GM10248 (cell line): ENCODE results near the gene MAD1L1.

Source experiments
- CTCF ChIA-PET: fragments of 300-600 bp; sonication (Branson Sonifier 250); formaldehyde crosslinking; extraction: SDS; loops from one replicate; lab custom pipeline; 2021; ENCODE audit warnings: antibody characterized with exemption; lab: Yijun Ruan, JAX
- POLR2A ChIA-PET: fragments of 350-650 bp; sonication (Branson Sonifier 250); formaldehyde crosslinking; extraction: SDS; loops from one replicate; lab custom pipeline; 2020; ENCODE audit warnings: antibody characterized with exemption; lab: Yijun Ruan, JAX
- DNase-seq: peaks from one replicate; pipeline ENCODE4 v3.0.0; 2012; ENCODE audit errors: extremely low spot score
- TF ChIP-seq, protein P1 (sequence below): IDR thresholded peaks from 2 replicates; pipeline ENCODE4 v1.5.1; 2012; ENCODE audit warnings: mild to moderate bottlenecking, low read depth; ENCODE audit errors: extremely low read depth, missing control alignments, control extremely low read depth

Gene MAD1L1

DNA sequence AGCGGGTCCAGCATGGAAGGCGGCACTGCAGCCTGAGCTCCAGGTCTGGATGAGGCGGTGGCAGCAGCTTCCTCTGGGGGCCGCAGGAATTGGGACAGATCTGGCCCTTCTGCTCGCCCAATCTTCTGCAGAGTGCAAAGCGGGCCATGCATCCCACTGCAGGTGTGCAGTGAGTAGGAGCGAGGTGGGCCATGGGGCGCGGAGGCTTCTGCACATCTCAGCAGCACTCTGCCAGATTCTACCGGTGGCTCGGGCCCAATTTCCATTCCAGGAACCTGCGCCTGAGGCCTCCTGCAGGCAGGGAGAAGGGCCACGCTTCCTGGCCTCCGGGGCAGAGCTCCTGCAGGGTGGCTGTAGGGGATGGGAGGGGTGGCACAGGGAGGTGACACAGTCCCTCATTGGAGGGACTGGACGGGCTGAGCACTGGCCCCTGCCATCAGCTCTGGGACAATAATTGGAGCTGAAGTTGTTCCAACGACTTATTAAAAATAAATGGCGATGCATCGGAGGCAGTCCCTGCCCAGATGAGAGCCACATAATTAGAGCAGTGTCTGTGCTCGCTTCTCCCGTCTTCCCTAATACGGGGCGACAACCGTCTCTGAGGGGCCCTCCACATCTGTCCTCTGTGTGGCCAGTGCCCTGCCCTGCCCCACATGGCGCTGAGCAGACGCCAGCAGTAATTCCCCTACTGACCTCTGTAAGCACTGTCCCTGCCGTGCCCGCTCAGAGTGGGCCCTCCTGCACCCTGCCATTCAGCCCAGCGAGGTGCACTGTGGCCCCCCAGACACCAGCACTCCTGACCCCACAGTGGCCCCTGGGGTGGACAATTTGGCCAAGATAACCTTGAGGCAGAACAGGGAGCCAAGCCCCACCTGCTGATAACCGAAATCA, 365.1 kb downstream of the MAD1L1 start:
- ChIA-PET POLR2A (no interaction called here), CTCF (no interaction called here)
- TF ChIP-seq, protein P1, sequence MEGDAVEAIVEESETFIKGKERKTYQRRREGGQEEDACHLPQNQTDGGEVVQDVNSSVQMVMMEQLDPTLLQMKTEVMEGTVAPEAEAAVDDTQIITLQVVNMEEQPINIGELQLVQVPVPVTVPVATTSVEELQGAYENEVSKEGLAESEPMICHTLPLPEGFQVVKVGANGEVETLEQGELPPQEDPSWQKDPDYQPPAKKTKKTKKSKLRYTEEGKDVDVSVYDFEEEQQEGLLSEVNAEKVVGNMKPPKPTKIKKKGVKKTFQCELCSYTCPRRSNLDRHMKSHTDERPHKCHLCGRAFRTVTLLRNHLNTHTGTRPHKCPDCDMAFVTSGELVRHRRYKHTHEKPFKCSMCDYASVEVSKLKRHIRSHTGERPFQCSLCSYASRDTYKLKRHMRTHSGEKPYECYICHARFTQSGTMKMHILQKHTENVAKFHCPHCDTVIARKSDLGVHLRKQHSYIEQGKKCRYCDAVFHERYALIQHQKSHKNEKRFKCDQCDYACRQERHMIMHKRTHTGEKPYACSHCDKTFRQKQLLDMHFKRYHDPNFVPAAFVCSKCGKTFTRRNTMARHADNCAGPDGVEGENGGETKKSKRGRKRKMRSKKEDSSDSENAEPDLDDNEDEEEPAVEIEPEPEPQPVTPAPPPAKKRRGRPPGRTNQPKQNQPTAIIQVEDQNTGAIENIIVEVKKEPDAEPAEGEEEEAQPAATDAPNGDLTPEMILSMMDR, result no peak
- DNase-seq, result no peak

DNA sequence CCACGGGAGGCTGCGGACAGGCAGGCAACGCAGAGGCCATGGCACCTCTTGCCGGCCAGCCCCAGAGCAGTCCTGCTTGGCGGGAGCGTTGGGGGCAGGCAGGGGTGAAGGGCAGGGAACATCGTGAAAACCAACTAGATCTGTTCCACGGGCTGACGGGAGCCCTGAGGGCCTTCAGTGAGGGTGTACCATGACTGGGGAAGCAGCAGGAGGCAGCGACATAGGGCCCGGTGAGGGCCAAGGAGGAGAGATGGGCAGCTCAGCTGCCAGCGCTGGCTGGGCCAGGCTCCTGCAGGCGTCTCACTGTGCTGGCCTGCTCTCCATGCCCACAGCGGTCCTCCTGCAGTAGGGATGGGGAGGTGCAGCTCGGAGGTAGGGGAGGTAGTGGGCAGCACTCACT, 366.1 kb downstream of the MAD1L1 start:
- TF ChIP-seq, protein P1, result no peak
- POLR2A ChIA-PET, result no interaction called here
- DNase-seq, result no peak
- CTCF ChIA-PET, result no interaction called here

DNA sequence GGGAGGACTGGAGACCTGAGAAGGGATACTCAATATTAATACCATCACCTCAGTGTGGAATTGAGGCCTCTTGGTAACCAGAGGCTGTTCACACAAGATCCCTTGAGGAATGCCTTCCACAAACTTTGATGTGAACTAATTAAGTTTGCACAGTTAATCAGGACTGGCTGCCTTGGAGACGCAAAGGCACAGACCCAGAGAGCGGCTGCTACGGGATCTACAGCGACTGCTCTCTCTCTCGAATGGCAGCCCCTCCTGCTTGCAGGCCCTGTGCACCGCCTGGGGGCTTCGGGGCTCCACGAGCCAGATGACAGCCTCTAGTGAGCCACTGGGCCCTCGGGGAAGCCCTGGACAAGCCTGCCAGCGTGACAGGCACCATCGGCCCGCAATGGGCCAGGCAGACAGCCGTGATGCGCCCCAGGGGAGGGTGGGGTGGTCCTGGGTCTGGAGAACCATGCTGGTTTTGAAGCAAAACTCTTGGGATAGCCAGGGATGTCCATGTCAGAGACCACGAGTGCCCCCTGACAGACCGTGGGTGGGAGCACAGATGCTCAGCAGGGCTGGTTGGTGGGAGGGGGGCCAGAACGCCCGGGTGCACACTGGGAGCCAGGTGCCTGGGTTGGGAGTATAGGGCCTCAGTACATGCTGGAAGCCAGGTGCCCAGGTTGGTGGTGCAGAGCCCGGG, 367.0 kb downstream of the MAD1L1 start:
- DNase-seq, result no peak
- TF ChIP-seq, protein P1, result no peak
- ChIA-PET POLR2A (no interaction called here), CTCF (no interaction called here)

DNA sequence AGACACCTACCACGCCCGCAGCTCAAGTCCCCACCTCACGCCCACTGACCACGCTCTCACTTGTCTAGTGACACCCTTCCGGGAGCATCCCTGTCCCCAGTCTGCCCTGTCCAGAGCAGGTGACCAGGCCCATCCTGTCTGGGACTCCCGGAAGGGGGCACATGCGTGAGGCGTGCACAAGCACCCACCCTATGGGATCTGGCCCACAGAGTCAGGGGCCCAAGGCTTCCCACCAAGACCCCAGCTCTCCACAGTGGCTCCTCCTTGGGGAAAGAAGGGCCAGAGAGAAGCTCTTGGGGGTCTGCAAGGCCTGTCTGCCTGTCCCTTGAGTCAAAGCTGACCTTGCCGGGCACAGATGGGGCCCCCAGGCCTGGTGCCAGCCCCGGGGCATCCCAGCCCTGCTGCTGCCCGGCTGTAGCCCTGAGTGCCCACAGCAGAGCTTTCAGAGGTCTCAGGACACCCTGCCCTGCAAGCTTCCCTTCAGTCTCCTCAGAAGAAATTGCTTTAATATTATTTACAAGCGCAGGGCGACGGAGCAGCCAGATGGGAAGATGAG, 367.7 kb downstream of the MAD1L1 start:
- TF ChIP-seq, protein P1, result no peak
- ChIA-PET POLR2A (no interaction called here), CTCF (no interaction called here)
- no peak for DNase-seq

DNA sequence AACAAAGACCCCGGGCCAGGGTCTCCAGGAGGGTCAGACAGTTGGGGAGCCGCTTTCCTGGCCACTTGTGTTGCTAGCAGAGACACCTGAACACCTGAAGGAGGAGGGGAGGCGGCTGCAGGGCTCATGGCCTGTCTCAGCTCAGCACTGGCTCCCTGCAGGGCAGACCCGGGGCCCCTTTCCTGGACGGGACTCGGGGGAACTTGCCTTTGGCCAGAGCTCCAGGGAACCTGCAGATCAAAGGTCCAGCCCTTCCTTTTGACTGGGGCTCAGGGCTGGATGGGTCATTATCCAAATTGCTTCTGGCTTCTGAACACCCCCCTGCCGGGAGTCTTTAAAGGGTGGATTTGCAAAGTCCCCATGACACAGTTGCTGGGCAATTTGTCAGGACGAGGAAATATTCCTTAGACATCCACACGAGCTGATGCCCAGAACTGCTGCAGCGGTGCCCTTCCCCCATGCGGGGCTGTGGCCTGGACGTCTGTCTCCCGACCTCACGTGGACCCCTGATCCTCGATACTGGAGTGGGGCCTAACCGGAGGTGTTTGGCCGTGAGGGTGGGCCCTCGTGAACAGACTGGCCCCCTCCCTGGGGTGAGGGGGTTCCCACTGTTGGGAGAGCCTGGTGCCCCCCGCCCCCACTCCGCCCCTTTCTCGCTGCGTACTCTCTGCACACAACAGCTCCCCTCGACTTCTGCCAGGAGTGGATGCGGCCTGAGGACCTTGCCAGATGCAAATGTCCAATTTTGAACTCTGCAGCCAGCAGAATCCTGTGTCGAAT, 368.4 kb downstream of the MAD1L1 start:
- TF ChIP-seq, protein P1, result no peak
- POLR2A ChIA-PET, result no interaction called here
- CTCF ChIA-PET, result interaction anchor here (1.6 kb wide), 1 partner anchor 11 kb away, joined by 3 read pairs; no protein-coding TSS in a partner anchor
- DNase-seq, result no peak

DNA sequence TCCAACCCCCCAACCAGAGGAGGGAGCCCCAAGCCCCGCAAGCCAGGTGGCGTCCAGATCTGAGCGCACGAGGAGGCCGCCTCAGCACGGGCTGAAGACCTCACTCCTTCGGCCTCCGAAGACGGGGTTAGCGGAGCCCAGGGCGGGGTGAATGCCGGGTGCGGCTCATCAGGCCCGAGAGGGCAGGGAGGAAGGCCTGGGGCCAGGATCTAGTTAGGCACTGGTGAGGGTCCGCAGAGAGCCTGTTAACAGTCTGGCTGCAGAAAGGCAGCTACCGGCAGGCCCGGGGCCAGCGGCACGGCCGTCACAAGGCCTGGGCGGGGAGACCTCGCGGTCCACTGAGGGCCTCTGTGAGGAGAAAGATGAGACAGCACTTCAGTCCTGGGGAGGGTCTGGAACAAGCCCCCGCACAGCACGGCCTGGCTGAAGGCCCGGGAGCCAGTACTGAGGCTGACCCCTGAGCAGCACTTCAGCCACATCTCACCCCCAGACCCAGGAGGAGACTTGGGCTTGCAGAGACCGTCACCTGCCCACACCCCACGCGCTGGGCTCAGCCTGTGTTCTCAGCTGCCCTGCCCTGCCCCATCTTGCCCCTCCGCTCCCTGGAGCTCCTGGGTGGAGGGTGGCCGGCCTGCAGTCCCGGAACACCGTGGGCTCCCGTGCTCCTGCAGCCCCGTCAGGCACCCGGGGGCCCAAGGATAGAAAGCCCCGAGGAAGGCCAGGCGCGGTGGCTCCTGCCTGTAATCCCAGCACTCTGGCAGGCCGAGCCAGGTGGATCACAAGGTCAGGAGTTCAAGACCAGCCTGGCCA, 369.4 kb downstream of the MAD1L1 start:
- TF ChIP-seq, protein P1, result no peak
- DNase-seq, result no peak
- ChIA-PET CTCF (interaction anchor here (1.6 kb wide), 1 partner anchor 12 kb away, joined by 3 read pairs; no protein-coding TSS in a partner anchor), POLR2A (no interaction called here)
